HG03280 (cell line): ENCODE results near the gene EHBP1.
"Not testable (repeated sequence)": the region's sequence is repeated elsewhere in the genome, so short reads cannot be mapped to it uniquely, and the experiment has no call there.

Experiments used
- ATAC-seq: cut with Tn5 transposase; IDR thresholded peaks from one replicate; pipeline ENCODE4 v1.9.1; 2021; ENCODE audit warnings: mild to moderate bottlenecking, moderate library complexity; ENCODE audit not compliant: unreplicated experiment

EHBP1 gene

DNA sequence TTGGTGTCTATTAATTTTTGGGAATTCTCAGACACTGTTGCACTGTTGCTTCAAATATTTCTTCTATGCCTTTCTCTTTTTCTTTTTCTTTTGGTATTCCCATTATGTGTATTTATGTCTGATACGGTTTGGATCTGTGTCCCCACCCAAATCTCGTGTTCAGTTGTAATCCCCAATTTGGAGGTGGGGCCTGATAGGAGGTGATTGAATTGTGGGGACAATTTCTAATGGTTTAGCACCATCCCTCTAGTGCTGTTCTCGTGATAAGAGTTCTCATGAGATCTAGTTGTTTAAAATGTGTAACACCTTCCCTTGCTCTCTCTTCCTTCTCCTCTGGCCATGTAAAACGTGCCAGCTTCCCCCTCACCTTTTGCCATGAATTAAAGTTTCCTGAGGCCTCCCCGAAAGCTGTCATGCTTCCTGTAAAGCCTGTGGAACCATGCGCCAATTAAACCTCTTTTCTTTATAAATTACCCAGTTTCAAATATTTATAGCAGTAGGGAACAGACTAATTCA is 26.8 kb downstream of the EHBP1 start:
- ATAC-seq = no peak

DNA sequence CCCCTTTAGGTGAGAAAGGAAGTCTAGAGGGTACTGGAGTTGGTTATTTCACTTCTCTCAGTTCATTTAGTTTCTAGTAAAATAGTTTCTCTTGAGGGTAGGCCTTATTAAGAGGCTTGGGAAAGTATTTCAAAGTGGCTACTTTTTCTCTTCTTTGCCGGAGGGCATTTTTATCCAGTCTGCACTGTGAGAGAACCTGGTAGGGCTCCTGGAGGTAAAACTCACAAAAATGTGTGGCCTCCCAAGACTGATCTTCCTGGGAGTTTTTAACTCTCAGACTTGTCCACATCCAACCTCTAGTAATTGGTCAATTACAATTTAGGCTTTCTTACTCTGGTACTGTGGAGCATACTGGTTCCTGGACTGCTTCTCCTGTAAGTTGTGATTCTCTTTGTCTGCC is 28.0 kb downstream of the EHBP1 start:
- no peak for ATAC-seq

DNA sequence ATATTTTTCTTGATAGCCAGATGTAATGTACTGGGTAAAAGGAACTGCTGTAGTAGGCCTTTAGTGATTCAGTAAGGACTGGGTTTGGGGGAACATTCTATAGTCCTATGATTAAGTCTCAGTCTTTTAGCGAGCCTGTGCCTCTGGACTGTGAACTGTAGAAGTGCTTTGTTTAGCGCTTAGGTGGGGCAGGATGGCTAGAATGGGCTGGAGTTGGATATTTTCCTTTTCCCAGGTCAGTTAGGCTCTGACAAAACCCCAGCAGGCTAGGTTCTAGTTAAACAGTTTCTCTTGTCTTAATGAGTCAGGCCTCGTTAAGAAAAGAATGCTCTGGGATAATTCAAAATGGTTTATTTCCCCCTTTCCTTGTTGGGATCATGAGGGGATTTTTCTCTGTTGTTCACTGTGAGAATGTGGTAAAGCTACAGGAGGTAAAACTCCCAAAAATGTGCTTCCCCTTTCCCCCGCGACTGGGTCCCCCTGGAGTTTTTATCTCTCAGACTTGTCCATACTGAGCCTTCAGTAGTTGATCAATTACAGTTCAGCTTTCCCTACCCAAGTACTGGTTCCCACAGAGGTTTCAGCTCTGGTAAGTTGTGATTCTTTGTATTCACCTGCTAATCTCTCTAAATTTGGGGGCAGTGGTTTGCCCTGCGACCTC is 31.5 kb downstream of the EHBP1 start:
- ATAC-seq = no peak

DNA sequence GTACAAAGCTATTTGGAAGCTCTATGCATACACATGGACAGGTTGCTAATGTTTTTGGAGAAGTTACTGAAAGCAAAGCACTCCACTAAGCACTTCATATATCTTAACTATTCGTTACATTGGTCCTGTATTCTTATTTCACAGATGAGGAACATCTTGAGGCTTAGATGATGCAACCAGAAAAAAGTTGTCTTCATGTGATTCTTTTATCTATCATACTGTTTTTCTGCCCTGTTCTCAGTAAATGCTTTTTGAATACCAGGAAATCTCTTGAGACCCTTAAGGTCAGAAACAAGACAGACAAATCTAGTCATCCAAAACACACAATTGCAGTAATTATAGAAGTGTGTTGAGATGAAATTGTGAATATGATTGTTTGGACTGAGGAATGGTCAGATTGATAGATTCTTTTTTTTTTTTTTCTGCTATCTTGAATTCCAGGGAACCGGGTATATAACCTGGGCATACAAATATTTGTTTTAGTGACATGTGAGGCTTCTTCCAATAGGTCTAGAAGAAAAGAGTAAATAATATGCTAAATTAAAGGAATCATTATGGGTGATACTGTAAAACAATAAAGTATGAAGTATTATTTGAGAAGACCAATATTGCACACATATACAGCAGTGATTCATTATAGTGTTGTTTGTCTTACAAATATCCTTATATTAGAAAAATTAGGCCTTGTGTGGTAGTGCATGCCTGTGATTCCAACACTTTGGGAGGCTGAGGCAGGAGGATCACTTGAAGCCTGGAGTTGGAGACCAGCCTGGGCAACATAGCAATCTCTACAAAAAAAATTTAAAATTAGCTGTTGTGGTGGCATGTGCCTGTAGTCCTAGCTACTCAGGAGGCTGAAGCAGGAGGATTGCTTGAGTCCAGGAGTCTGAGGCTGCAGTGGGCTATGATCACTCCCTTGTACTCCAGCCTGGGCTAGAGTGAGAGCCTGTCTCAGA is 33.7 kb downstream of the EHBP1 start:
- no peak for ATAC-seq

DNA sequence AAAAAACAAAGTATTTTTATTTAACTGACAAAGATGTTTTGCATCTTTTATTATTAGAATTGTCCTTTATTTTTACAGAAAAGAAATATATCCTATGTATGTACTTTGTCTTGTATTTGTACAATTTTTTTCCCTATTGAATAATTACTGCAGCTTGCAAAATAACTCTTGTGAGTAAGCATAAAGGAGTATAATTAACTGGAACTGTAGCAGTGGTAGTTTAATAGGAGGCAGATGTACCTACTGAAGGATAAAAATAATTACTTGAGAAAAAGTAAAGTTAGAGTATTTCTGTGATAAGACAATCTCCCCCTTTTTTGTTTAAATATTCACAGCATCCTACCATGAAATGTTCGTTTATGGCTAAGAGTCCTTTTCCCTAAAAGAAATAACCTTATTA is 34.7 kb downstream of the EHBP1 start:
- no peak for ATAC-seq

DNA sequence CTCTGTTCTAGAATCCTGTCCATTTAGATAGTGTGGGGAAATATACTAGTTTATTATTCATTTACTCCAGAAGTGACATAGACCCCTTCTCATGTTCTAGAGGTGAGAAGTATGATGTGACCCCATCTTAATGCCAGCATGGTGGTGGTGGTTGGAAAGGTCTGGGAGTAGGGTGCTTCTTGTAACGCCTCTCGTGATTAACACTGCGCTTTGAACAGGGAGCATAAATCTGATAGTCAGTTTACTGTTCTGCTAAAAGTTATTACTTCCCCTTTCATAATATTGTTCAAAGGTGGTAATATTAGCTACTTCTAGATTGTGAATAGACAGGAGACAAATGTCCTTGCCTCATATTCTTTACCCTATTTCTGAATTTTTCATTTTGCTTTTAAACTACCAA is 35.6 kb downstream of the EHBP1 start:
- no peak for ATAC-seq

DNA sequence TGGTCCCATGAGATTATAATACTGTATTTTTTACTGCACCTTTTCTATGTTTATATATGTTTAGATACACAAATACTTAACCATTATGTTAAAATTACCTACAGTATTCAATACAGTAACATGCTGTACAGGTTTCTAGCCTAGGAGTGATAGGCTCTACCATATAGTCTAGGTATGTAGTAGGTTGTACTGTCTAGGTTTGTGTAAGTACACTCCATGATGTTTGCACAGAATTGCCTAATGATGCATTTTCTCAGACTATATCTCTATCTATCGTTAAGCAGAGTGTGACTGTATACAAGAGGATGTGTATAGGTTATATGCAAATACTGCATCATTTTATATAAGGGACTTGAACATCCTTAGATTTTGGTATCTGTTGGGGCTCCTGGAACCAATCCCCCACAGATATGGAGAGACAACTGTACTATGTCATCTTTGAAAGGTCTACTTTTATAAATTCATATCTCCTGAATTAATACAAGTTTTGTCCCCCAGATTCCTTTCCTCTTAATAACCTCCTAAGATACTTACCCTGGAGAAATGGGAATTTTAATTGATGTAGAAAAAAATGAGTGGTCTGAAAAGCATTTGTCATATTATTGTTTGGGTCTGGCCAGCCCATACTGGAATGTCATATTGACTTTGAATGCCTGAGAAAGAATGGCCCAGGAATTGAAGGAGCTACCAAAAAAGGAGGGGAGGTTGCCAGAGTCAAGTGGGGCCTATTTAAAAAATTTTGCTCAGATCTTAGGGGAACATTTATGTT is 36.6 kb downstream of the EHBP1 start:
- ATAC-seq = no peak

DNA sequence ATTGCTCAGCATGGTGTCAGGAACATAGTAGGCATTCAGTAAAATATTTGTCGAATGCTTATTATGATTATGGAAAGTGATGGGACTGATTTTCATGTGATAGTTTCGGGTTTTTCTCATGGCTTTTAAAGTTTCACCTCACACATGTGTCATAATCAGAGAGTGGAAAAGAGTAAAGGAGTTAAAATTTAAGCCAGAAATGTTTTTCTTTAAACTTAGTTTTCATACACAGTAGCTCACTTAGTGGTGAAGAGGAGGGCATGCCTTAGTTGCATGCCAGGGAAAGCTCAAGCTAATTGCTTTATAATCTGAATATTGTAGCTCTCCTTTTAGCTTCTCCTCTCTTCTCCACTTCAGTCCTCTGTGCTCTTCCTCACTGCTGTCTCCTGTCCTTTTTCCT is 38.0 kb downstream of the EHBP1 start:
- ATAC-seq = no peak

DNA sequence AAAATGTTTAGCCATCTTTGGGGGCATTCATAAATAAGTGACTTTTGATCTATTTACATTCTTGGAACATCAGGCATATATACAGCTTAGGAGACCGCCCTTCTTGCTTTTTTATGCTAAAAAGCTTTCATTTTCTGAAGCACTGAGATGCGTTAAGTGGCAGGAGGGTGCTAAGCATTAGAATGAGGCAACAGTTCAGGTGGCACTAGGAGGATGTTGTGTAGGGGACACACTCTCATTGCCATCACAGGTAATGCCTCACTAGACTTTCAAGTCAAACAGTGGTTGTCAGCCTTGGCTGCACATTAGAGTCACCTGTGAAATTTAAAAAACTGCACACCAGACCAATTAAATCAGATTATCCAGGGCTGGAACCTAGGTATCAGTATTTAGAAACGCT is 39.1 kb downstream of the EHBP1 start:
- ATAC-seq = no peak

DNA sequence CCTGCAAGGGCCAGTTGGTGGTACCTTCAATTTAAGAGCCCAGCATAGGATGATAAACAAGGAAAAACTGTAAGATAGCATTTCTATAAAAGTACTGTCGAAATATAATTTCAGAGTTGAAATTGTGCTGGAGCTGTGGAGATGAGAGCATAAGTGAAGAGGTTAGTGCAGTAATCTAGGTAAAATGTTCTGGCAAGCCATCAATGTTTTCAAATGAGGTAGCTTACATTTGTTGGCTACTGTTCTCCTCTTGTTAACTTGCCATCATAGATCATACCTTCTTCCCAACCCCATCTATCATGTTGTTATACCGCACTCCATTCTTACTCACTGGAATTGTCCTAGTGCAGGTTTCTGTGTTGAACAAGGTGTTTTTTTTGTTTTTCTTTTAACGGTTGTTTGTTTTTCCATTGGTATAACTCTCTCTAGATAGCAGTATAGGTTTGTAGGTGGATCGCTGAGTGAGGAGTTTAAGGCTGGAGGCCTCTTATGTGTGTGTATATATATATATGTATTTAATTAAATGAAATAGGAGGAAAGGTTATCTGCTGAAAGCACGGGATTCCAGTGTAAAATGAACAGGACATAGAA is 40.5 kb downstream of the EHBP1 start:
- ATAC-seq = no peak

DNA sequence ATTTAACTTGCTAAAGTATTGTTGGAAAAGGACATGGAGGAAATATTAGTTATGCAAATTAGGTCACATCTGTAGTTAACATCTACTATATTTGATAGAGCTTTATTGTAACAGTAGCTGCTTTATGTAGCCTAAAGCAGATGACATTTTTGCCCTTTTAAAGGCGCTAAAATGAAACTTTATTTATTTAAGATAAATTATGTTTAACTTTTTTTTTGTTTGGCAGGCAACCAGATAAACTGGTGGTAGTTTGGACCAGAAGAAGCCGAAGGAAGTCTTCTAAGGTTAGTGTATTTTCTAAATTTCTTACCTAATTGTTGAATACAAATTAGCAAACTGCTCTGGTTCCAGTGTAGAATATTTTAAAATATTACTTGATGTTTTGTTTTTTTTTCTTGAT is 41.7 kb downstream of the EHBP1 start:
- no peak for ATAC-seq

DNA sequence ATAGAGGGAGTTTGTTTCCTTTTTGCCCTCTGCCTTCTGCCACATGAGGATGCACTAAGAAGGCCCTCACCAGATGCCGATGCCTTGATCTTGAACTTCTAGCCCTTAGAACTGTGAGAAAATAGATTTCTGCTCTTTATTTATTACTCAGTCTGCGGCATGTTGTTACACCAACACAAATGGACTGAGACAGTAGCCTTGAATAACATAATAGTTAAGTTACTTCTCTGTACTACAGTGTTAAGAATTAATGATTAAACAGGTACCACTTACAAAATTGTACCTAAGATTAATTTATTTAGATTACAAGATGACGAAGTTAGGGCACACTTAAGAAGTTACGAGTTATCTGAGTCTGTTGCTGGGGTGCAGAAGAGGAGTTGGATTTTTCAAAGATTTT is 42.4 kb downstream of the EHBP1 start:
- no peak for ATAC-seq

DNA sequence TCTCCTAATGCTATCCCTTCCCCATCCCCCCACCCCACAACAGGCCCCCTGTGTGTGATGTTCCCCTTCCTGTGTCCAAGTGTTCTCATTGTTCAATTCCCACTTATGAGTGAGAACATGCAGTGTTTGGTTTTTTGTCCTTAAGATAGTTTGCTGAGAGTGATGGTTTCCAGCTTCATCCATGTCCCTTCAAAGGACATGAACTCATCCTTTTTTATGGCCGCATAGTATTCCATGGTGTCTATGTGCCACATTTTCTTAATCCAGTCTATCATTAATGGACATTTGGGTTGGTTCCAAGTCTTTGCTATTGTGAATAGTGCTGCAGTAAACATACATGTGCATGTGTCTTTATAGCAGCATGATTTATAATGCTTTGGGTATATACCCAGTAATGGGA is 43.6 kb downstream of the EHBP1 start:
- ATAC-seq = not testable (repeated sequence)

DNA sequence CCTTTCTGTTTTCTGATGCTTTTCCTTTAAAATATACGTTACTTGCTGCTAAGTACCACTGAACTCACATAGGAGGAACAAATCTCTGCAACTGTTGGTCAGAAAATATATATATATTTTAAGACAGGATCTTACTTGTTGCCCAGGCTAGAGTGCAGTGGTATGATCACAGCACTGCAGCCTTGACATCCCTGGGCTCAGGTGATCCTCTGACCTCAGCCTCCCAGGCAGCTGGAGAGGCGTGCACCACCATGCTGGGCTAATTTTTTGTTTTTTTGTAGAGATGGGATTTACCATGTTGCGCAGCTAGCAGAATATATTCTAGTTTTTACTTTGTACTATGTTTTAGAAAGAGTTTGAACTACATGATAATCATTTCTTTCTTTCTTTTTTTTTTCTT is 51.5 kb downstream of the EHBP1 start:
- ATAC-seq = no peak

DNA sequence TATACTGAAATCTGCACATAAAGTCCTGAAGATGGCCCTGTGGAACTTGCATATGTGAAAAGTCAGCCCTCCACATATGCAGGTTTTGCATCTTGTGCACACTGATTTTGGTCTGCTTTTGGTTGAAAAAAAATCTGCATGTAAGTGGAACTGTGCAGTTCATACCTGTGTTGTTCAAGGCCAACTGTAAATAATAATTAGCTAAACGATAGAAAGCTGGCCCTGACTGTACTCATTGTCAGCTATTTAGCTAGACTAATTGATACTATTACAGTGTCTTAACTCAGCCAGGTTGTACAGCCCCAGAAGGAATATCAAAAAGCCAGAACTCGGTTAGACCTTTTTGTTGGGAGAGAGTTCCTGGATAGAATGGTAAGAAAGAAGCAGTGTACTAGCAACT is 54.5 kb downstream of the EHBP1 start:
- ATAC-seq = no peak

DNA sequence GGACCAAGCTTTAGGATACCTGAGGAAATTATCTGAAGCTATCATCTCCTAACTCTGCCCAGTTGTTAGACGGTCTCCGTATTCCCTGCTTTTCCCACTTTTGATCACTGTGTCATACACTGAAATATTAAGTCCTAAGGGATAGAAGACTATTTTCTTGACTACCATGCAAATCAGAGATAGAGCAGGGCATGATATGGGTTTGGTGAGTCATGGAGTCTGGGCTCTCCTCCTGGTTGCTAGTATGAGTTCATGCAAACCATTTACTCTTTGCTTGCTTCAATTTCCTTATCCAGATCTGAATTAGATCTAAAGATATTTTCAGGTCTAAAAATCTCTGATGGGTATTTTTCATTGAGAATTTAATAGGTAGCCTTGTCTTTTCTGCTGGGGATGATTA is 55.0 kb downstream of the EHBP1 start:
- ATAC-seq = no peak

DNA sequence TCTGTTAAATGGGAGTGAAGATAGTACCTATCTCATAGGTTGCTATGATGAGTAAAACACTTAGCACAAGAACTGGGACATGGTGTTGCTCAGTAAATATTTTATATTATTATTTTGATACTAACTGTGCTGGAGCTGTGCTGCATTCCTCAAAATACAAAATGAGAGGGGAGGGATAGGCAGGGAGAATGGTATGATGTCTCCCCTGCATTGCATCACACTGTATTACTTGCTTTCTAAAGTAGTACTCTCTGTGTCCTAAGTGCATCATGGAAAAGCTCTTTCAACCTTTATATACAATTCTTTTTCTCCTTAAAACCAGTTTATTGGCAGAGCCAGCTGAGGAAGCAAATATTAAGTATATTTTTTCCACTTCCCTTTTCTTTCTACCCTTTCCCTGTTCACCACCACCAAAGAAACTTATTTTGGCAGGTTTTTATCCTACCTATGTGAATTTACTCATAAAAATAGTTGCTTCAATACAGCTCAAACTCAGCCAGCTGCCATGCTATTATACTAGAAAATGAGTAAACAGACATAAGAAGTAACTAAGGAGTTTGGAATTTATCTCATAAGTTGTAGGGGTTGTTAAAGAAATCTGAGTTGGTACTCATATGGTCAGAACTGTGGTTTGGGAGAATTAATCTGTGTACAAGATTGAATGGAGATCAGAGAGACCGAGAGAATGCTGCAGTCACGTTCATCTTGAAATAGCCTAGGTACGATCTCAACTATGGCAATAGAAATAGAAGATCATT is 60.3 kb downstream of the EHBP1 start:
- no peak for ATAC-seq

DNA sequence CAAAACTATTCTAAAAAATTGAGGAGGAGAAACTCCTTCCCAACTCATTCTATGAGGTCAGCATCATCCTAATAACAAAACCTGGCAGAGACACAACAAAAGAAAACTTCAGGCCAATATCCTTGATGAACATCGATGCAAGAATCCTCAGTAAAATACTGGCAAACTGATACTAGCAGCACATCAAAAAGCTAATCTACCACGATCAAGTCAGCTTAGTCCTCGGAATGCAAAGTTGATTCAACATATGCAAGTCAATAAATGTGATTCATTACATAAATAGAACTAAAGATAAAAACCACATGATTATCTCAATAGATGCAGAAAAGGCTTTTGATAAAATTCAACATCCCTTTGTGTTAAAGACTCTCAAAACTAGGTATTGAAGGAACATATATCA is 63.1 kb downstream of the EHBP1 start:
- no peak for ATAC-seq

DNA sequence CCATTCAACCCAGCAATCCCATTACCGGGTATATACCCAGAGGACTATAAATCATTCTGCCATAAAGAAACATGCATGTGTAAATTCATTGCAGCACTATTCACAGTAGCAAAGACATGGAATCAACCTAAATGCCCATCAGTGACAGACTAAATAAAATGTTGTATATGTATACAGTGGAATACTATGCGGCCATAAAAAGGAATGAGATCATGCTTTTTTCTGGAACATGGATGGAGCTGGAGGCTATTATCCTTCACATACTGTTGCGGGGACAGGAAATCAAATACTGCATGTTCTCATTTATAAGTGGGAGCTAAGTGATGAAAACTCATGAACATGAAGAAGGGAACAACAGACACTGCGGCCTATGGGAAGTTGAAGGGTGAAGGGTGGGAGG is 65.1 kb downstream of the EHBP1 start:
- no peak for ATAC-seq
